Stimulated activated CD4-positive, alpha-beta T cell treated with anti-CD3 and anti-CD28 coated beads, Interleukin-12 subunit alpha, Interleukin-12 subunit beta, amount 100 ng/mL, for 24 hours (primary cell): ENCODE results near the gene USH2A.

Experiments
- DNase-seq, 2 experiments: peaks; one replicate each; pipeline ENCODE4 v3.0.0-alpha.2; 2020; ENCODE audit warnings: low read depth in 2 of 2

The USH2A gene

DNA sequence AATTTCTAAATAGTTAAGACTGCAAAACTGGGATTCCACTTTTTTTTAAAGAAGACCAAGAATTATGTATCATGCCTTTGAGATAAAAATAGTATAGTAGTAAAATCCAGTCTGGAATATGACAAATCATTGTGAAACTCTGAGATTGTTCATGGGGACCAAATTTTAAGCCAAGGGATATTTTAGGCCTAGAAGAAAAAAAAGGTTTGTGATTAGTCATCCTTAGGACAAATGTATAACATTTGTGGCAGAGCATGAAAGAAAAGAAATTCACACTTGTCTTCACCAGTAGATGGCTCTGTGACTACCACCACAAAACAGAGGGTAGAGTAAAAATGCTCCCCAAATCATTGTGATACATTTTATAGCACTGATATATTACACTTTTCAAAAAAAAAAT lies 630.1 kb downstream of the USH2A start:
- no peak for DNase-seq

DNA sequence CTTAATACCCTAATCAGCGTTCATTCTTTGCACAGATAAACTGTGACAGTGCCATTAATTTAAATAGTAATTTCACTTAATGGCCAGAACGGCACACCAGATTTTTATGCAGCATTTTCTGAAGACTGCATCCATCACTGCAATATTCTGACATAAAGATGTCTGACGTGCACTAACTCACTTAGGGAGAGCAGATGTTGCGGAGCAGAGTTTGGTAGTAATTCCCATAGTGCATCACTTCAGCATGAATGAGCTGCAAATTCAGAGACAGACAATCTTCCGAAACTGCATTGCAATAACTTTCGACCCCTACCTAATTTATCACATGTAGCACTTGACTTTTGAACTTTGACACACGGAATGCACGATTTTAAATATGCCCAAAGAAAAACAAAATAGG lies 630.8 kb downstream of the USH2A start:
- DNase-seq = no peak

DNA sequence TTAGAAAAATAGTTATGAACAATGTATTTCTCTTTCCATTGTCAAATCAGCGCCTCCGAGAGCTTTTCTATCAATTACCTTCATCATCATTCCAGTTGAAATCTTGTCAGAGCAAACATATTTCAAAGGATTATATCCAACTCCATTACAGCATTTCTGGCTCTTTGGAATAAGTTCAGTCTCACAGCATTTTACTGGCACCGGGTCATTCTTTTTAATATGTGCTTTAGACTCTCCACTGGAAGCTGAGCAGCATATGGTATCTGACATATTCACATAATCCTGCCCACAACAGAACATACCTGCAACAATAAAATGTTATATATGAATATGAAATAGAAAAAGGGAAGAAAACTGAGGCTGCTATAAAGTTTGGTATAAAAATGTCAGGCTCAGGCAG lies 633.3 kb downstream of the USH2A start:
- no peak for DNase-seq

DNA sequence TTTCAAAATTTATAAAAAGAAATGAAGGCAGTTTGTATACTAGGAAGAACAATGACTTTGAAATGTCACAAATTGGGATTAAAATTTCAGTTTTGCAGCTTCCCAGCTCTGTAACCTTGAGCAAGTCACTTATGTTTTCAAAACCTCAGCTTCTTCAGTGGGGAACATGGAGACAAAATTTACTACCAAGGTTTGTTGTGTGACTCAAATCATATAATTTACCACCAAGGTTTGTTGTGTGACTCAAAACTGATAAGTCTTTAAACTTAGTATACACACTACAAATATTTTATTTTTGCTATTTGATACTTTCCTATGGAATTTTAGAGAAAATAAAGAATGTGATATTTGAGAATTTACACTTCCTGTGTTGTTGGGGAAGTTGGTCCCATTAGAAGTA lies 636.3 kb downstream of the USH2A start:
- DNase-seq = no peak

DNA sequence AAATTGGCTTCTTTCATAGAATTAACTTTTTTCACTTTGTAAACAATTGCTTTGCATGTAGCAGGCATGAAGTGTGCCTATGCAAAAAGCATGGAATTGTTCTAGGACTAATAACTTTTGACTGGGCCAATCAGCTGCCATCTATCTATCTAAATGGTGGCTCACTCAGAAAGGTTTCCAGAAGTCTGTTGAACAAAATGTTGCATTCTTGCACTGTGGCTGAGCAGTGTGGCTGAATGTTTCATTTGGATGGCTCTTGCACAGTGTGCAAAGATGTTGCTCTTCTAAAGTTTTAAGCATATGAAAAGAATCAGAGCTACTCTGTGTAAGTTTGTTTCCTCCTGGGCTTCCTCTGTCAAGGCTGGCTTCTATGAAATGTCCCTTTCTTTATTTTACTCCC lies 642.6 kb downstream of the USH2A start:
- DNase-seq = no peak

DNA sequence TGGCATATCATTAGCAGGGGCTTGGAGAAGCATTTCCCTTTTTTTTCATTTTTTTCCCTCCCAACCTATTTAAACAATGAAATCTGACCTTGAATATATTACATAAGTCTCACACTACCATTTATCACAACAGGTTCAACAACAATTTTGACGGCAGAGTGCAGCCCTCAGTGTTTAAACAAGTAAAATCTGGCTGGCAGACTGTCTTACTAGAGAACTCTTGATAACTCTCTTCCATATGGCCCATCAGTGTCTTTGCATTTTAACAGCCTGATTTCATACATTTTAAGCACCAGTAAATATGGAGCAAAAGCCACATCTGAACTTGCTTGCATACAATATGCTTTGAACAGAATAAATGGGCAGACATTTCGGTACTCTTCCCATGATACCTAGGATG lies 643.1 kb downstream of the USH2A start:
- no peak for DNase-seq

DNA sequence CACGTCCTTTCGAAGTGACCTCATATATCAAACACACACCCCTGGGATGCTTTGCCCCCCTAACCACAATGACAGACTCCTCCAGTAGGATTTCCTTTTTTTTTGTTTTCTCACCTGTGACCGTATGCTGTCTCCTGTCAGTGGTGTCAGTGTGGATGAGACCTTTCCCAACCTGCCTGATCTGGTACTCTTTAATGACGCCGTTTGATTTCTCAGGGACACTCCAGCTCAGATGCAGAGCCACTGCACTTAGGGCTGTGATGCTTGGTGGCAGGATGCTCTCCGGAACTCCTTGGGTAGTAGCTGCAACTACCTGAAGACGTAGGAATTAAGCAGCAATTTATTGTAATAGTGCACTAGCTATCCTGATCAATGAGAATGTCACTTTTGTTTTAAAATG lies 643.5 kb downstream of the USH2A start:
- no peak for DNase-seq

DNA sequence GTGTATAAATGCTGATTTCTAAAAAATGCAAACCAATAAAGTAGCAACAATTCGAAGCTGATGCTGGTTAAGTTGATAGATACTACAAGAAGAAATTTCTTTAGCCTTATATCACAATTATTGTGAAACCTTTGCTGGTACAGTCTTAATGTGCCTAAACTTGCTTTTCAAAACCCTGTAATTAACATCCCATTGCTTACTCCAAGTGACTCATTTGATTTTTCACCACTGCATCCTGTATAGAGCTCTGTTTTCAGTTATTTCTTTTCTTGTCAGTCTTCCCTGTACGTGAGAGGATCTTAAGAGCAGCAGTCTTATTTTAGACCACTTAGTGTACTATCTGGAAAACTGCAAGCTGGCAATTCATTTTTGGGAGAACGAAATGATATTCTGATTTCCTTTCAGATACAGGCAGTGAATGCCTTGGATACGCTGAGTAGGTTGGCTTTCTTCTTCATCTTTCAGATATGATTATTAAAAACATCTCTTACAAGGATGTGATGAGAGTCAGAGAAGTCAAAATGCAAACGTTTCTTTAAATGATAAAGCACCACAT lies 645.8 kb downstream of the USH2A start:
- DNase-seq = no peak

DNA sequence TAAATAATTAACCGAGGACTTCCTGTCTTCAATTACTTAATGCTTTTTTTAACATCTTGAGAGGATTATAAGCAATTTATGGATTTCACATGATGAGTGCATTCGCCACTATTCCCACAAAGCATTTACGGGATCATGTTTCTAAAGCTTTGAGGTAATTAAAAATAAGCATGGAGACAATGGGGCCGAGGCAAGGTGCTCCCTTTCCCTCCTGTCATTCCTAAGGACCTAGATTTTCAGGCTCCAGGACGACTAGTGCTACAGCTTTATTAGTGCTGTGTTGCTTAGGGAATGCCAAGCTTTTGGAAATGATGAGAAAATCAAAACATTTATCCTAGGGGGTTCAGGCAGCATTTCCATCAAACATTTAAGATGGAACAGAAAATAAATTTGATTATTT lies 646.9 kb downstream of the USH2A start:
- no peak for DNase-seq

DNA sequence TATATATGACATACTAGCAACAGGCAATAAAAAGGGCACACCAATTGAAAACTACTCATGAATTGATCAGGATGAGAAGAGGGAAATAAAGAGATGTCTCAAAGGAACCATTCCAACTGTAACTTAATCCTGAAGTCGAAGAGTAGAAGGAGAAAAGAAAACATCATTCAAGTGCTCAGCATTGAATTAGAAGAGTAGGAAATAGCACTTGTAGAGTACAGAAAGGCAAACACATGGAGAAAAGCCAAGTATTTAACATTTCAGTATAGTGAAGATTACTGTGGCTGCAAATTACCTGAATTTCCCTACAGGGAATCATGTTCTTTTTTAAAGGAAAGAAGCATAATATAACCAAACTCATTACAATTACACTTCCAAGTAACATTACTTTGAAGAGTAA lies 651.1 kb downstream of the USH2A start:
- no peak for DNase-seq

DNA sequence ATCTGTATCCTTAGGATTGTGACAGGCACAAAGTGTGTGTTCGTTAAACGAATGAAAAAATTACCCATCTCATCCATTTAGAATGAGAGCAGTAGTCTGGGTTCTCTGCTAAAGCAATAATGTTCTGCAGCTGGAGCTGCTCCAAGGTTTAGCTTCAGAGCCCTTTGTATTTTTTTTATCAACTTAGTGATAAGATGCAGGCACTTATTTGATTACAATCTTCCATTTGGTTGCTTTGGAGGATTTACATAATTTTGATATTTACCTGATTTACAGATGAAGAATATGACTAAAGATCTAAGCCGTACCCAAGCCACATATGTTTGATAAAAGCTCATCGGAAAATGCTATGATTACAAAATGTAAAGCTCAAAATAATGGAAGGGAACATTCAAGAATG lies 654.9 kb downstream of the USH2A start:
- no peak for DNase-seq

DNA sequence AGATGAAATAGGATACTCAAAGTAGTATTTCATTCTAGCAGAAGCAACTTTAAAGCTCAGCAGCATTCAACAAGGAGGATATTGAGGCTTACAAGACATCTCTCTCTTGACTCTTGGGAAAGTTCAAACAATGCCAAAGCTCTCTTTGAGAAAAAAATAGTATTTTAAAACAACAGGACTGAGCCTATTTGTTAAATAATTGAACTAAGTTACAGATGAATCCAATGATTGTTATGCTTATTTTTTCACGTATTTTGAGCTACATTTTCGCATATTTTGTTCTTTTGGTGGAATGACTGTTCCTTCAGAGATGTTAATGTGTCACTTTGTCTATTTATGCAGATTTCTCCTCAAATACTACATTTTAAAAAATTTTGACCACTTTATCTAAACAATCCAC lies 655.5 kb downstream of the USH2A start:
- no peak for DNase-seq

DNA sequence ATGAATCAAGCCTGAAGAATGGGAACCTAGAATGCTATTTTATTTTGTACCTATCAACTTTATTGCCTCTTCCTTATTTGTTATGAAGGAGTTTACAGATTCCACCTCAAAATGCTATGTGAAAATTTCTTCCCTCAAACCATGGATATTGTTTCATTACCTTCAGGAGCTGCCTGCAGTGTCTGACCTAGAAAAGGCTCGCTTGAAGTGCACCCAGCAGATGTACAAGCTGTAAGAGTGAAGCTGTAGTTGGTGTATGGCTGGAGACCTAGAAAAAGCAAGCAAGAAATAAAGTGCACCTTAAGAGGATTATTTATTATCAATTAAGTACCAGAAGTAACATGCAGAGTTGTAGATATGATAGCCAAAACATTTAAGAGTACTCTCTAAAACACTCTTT lies 656.7 kb downstream of the USH2A start:
- DNase-seq = no peak

DNA sequence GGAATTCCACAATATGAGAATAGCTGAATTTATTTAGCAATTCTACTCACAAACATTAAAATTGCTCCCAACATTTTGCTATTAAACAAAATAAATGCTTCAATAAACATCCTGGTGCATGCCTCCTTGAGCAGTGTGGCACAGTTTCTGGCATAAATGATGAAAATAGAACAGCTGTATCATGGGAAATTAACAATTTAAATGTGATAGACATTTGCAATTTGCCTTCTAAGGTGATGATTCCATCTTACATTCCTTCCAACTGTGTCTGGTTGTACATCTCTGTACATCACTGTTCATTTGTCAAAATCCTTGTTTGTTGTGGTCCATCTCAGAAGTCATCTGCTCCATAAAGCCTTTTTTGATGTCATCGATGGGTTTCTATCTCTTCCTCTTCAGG lies 657.4 kb downstream of the USH2A start:
- no peak for DNase-seq

DNA sequence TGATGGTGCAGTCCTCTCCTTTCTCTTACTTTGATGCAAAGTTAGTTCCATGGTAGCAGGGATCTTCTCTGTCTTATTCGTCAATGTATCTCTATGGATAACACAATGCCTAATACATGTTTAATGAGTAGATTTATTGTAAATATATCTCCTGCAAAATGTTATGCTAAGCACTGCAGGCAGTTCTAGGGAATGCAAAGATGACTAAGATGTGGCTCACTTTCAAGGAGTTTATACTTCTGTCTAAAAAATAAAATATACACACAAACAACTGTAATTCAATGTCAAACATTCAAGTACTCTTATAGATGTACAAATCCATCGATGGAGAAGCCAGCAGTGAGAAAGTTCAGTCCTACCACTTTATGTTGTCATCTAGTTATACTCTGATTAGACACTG lies 661.8 kb downstream of the USH2A start:
- no peak for DNase-seq

DNA sequence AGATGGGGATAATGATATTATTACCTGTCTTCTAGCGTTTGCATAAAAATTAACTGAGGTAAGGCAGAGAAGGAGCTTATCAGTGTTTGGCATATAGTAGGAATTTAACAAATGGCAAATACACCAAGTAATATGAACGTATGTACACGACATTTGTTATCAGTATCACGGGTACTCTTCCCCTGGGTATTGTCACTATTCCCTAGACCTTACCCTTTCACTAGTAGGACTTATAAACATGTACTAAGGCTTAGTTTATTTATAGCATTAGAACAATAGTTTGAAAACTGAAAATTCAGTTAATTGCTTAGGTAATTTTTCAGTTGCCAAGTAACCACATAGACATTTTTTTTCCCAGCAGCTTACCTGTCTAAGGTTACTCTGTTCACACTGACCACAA lies 669.1 kb downstream of the USH2A start:
- DNase-seq = no peak

DNA sequence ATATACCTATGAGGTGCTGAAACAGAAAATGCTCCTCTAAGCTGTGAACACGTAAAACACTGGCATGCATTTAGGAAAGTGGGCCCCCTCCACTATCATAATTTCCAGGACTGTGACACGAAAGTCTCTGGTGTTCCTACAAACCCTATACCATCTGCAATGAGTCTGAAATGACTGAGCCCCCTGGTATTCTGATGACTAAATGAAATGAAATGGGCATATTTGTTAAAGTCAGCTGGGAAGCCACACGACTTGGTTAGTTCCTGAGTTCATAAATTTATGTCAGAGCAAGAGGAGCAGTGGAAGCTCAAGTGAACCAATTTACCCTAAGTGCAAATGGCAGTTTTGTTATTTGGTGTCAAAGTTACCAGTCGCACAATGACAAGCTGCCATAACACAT lies 673.8 kb downstream of the USH2A start:
- no peak for DNase-seq

DNA sequence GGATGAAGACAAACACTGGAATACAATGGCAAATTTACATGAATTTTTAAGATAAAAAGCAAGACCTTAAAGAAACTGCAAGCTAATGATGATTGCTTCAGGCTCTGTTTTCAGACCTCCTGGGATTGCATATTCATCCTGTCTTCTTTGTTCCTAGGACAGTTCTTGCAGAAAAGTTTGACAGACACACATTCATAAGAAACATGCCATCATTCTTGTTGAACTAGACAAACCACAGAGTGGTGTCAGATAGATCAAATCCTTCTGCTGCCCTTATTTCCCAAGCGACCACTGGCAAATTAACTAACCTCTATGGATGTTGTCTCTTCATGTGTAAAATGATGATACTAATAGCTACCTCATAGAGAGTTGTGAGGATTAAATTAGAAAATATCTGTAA lies 674.8 kb downstream of the USH2A start:
- no peak for DNase-seq

DNA sequence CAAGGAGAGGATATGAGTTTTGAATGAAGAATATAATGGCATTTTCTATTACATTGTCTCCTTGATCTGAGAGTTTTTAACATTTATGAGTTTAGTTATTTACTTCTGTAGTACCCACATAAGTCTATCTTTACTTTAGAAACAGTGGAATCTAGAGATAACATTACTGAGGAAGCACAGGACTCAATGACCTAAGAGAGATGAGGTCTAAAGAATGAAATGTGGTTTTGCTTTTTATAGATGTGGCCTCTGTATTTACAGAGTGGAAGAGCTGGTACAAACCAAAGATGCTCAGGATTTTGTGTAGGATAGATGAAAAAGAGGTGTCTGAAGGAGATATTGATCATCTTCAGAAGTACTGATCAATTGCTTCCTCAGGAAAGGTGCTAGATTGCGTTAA lies 678.8 kb downstream of the USH2A start:
- no peak for DNase-seq

DNA sequence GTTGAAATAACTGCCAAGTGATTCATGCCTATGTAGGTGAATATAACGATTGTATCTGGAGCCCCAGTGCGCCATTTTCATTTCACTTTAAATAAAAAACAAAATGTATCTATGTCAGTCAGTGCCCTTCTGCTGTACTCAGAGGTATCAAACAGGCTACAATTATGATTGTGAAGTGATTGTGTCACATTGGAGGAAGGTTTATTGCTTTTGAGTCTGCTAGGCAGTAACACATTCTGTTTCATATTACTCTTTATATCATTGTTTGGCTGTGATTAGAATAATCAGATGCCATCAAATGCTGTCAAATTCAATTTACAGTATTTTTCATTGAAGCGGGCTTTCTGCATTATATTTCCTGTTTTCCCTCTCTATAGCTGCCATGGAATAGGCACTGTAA lies 684.2 kb downstream of the USH2A start:
- DNase-seq = no peak

DNA sequence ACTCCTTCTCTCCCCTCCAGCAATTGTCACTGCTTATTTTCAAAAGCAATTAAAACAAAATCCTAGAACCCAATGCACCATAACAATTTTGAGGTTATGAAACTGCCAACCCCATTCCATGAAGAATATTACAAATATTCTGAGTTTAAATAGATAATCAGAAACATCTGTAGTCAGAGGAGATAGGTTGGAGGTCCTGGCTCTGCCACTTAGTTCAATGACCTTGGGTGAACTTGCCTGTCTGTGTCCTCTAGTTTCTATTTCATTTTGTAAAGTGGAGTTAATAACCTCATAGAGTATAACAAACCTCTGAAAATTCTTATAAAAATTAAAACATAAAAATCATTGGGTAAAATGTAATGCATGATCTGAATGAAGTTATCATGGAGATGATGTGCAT lies 691.5 kb downstream of the USH2A start:
- DNase-seq = no peak

DNA sequence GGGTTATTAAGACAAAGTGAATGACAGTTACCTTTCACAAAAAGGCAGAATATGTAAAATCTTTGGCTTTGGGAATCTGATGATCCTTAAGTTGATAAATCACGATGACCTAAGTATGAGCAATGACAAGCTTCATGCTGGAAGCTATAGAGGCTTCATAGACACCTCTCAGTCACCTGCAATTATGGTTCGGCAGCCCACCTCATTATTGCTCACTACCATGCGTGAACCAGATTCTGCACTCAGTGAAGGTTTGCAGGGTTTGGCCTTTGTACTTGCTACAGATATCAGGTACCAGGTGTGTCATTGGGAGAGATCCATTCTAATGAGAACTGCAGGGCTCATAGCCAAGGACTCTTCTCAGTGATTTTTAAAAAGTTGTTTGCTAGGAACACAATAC lies 692.6 kb downstream of the USH2A start:
- no peak for DNase-seq

DNA sequence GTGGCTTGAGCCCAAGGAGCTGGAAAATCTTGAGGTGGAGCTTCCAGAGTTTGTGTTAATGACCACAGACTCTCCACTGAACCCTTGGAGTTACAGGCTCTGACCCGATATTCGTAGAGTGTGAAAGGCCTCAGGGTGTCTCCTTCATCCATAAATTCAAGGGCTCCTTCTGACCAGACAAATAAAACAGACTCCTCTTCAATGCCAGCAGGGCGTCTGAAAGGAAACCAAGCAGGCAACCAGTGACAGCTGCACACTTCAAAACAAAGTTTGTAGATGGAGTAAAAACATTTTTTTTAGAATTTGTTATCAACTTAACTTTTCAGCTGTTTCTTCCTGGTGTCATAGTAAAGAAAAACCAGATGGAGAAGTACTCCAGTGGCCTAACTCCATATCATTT lies 695.1 kb downstream of the USH2A start:
- no peak for DNase-seq

DNA sequence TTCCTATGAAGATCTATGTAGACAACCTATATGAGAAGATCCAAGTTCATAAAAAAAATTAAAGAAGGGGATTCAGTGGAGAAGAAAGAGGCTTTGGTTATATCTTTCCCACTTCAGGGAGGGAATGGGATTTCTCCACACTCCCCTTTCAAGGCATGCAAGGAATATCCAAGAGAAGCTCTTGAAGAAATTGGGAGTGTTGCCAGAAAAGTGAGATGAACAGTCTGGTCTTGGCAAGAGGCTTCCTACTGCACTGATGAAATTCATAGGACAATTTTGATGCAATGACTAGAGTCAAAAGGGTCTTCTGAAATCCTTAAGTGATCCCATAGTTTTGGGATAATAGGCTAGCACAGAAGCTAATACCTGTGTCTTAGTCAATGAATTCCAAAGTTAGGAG lies 703.1 kb downstream of the USH2A start:
- no peak for DNase-seq

DNA sequence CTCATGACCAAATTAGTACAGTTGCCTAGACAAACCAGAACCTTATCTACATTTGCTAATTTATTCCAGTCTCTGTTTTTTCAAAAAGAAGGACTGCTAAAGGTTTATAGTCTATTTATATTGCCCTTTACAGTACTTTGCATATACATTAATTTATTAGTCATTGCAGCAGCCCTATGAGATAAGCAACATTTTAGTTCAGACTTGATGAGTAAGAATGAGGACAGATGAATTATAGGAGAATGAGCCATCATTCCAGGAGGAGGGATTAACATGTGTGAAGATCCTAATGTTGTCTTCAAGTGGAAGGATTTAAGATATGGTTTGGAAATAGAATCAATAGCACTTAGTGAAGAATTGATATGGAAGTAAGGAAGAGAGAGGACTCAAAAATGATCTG lies 703.7 kb downstream of the USH2A start:
- no peak for DNase-seq
